PC-3 (cell line): ENCODE data around the gene RIPK3. TPM values are rescaled to one million over a fixed set of nuclear protein-coding genes. Genes with fewer than 3 reads are reported as not detected.

Experiments
- ATAC-seq: fragments of 200-7000 bp; cut with Tn5 transposase; 2 replicates; pipeline ENCODE4 v1.9.1; 2020; ENCODE audit warnings: mild to moderate bottlenecking, moderate library complexity
- BruUV-seq: library from RNA; stranded (reverse); fragments of 400-500 nt; replicated peaks from 2 replicates; lab custom pipeline; 2021; lab: Mats Ljungman, UMichigan
- CTCF ChIA-PET: fragments of 300-600 bp; sonication (Branson Sonifier 250); formaldehyde crosslinking; loops from one replicate; lab custom pipeline; 2022; ENCODE audit warnings: antibody characterized with exemption; lab: Charles Lee
- POLR2A ChIA-PET: fragments of 300-600 bp; sonication (Branson Sonifier 250); formaldehyde crosslinking; loops from one replicate; lab custom pipeline; 2022; ENCODE audit warnings: antibody characterized with exemption; ENCODE audit not compliant: unreplicated experiment; lab: Charles Lee
- DNase-seq: peaks from one replicate; pipeline ENCODE4 v3.0.0-alpha.2; 2015
- H2AFZ ChIP-seq: fragments of 300-600 bp; sonication (generic); 2 replicates; pipeline ENCODE4 v1.6.0; 2016; ENCODE audit warnings: antibody characterized with exemption, low read length
- H3F3A ChIP-seq: fragments of 300-600 bp; sonication (generic); one replicate; pipeline ENCODE4 v1.6.0; 2017; ENCODE audit warnings: antibody characterized with exemption, low read length, control low read depth, mild to moderate bottlenecking; ENCODE audit not compliant: unreplicated experiment
- H3K27ac ChIP-seq: fragments of 300-600 bp; sonication (generic); 2 replicates; pipeline ENCODE4 v1.5.1; 2016; ENCODE audit warnings: mild to moderate bottlenecking, low read length
- H3K27me3 ChIP-seq: fragments of 300-600 bp; sonication (generic); 2 replicates; pipeline ENCODE4 v1.6.1; 2016; ENCODE audit warnings: low read length, mixed read lengths
- H3K36me3 ChIP-seq: fragments of 300-600 bp; sonication (generic); 2 replicates; pipeline ENCODE4 v1.6.1; 2016; ENCODE audit warnings: low read depth, mixed run types, low read length, mixed read lengths
- H3K4me1 ChIP-seq: fragments of 300-600 bp; sonication (generic); 2 replicates; pipeline ENCODE4 v1.5.1; 2016; ENCODE audit warnings: low read length; ENCODE audit not compliant: insufficient read depth
- H3K4me2 ChIP-seq: fragments of 300-600 bp; sonication (generic); 2 replicates; pipeline ENCODE4 v1.6.0; 2016; ENCODE audit warnings: low read length
- H3K4me3 ChIP-seq: fragments of 300-600 bp; sonication (generic); 2 replicates; pipeline ENCODE4 v1.5.1; 2016; ENCODE audit warnings: mild to moderate bottlenecking, low read length, mixed read lengths
- H3K79me2 ChIP-seq: fragments of 300-600 bp; sonication (generic); 2 replicates; pipeline ENCODE4 v1.6.1; 2017; ENCODE audit warnings: low read length, mixed read lengths
- H3K9ac ChIP-seq: fragments of 300-600 bp; sonication (generic); 2 replicates; pipeline ENCODE4 v1.6.0; 2016; ENCODE audit warnings: mild to moderate bottlenecking, low read length
- H3K9me2 ChIP-seq: fragments of 300-600 bp; sonication (generic); replicated peaks from 2 replicates; pipeline ENCODE4 v1.6.1; 2016; ENCODE audit warnings: mixed run types, low read length, mixed read lengths
- H3K9me3 ChIP-seq: fragments of 300-600 bp; sonication (generic); 2 replicates; pipeline ENCODE4 v1.6.1; 2016; ENCODE audit warnings: low read length, mixed read lengths
- H4K20me1 ChIP-seq: fragments of 300-600 bp; sonication (generic); 2 replicates; pipeline ENCODE4 v1.6.1; 2016; ENCODE audit warnings: low read length, mixed read lengths
- EZH2 ChIP-seq: fragments of 300-600 bp; sonication (generic); IDR thresholded peaks from one replicate; pipeline ENCODE4 v1.6.1; 2017; ENCODE audit warnings: antibody characterized with exemption, mild to moderate bottlenecking, low read length; ENCODE audit not compliant: unreplicated experiment
- EZH2phosphoT487 ChIP-seq: fragments of 300-600 bp; sonication (generic); IDR thresholded peaks from 2 replicates; pipeline ENCODE4 v1.6.1; 2018; ENCODE audit warnings: mild to moderate bottlenecking, antibody characterized with exemption, low read length, borderline replicate concordance
- intact Hi-C: fragments of 100-400 bp; cut with micrococcal nuclease; formaldehyde crosslinking; loops from 2 replicates; pipeline ENCODE4 v1.9.0; 2023
- total RNA-seq: library from RNA; depleted of rRNA; stranded (reverse); fragments of >200 nt; gene quantifications from 2 replicates; pipeline ENCODE4 v1.2.3, GENCODE V29; 2014
- TF ChIP-seq, protein P1 (sequence below): fragments of 300-600 bp; sonication (generic); conservative IDR thresholded peaks from 2 replicates; pipeline ENCODE4 v1.5.1; 2017; ENCODE audit warnings: antibody characterized with exemption, low read depth, mild to moderate bottlenecking, low read length

RIPK3 gene
- total RNA-seq, 1 experiment from 2014 or later: not detected

DNA sequence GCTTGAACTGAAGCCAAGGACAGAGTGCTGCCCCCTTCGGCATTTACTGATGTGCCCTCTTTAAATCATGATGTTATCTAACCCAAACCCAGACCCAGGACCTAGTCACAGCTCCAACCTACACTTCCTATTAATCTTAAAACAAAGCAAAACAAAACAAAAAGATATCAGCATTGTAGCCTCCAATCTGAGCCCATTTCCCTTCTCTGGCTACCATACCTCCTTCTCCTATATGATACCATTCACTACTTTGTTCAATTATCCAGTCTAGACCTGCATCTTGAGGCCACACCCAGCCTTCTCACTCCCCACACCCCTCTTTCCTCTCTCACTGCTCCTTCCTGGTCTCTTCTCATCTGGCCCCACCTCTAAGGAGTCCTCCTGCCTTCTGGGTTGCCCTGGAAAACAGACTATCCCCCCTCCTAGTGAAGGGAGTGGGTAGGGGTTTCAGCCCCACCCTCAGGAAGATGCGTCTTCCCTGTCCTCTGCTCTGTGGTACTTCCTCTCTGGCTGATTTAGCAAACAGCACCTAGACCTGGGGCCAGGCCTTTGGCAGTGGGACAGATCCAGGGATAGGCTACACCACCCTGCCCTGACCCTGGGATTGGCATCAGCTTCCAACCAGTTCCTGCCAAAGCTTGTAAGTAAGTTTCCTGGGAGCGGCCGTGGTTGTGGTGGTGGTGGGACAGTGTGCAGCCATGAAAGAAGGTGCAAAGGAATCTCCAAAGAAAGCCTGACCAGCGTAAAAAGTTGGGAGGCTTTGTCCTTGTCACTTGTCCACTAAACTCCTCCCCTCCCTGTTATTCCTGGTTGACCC lies 25.2 kb downstream of the RIPK3 start:
- no peak overlapping the region for H3K4me3 ChIP-seq

DNA sequence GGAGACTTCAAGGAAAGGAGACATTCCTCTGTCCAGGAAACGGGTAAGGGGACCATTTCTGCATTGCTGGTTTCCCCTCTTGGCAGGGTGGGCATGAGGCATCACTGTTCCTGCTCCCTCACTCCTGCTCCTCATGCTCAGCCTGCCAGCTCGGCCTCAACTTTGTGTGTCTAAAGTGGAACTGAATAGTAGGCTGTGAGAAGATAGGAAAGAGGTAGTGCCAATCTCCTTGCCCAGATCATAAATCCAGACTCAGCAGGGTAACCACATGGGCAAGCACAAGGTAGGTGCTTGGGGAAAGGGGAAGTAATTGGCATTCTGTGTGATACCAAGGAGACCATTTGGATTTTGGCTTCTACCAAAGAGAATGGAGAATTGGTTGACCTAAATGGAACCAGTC lies 25.9 kb downstream of the RIPK3 start:
- H3K36me3 ChIP-seq: peaks cover 8% of the 10 kb centered on the region; the same call in 1 of the 2 replicates
- ChIA-PET CTCF (no interaction called here), POLR2A (interaction anchor here (0.7 kb wide), 1 partner anchor 167 kb away, joined by 5 read pairs; no protein-coding TSS in a partner anchor)
- H3K4me3 ChIP-seq: no peak overlapping the region
- intact Hi-C loops: no loop called here
- TF ChIP-seq EZH2: no peak
- TF ChIP-seq, protein P1, sequence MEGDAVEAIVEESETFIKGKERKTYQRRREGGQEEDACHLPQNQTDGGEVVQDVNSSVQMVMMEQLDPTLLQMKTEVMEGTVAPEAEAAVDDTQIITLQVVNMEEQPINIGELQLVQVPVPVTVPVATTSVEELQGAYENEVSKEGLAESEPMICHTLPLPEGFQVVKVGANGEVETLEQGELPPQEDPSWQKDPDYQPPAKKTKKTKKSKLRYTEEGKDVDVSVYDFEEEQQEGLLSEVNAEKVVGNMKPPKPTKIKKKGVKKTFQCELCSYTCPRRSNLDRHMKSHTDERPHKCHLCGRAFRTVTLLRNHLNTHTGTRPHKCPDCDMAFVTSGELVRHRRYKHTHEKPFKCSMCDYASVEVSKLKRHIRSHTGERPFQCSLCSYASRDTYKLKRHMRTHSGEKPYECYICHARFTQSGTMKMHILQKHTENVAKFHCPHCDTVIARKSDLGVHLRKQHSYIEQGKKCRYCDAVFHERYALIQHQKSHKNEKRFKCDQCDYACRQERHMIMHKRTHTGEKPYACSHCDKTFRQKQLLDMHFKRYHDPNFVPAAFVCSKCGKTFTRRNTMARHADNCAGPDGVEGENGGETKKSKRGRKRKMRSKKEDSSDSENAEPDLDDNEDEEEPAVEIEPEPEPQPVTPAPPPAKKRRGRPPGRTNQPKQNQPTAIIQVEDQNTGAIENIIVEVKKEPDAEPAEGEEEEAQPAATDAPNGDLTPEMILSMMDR: no peak
- TF ChIP-seq EZH2phosphoT487: no peak
- no peaks in the 10 kb centered on the region for H3K9me2 ChIP-seq
- no TSS peak for BruUV-seq
- no peak overlapping the region for H2AFZ ChIP-seq
- ATAC-seq: no peak
- no peak overlapping the region for H3K4me2 ChIP-seq
- H3K4me1 ChIP-seq: peaks cover 12% of the 10 kb centered on the region
- no peak overlapping the region for H3K9ac ChIP-seq
- H3K27ac ChIP-seq: no peak overlapping the region
- no peaks in the 10 kb centered on the region for H3F3A ChIP-seq
- no peak for DNase-seq
- no peaks in the 10 kb centered on the region for H3K27me3 ChIP-seq
- H3K79me2 ChIP-seq: no peaks in the 10 kb centered on the region
- H4K20me1 ChIP-seq: no peaks in the 10 kb centered on the region
- no peaks in the 10 kb centered on the region for H3K9me3 ChIP-seq

More for the DNA sequence above, 25.2 kb downstream of the RIPK3 start:
- H3K9me3 ChIP-seq: no peaks in the 10 kb centered on the region
- H3K27ac ChIP-seq: no peak overlapping the region
- no peaks in the 10 kb centered on the region for H3K79me2 ChIP-seq
- no peak for DNase-seq
- no peaks in the 10 kb centered on the region for H3K9me2 ChIP-seq
- no peak for ATAC-seq
- no peaks in the 10 kb centered on the region for H3F3A ChIP-seq
- no peaks in the 10 kb centered on the region for H4K20me1 ChIP-seq
- H3K9ac ChIP-seq: no peak overlapping the region
- no peak overlapping the region for H3K4me2 ChIP-seq
- H3K4me1 ChIP-seq: peaks cover 12% of the 10 kb centered on the region
- TF ChIP-seq EZH2phosphoT487 (no peak), EZH2 (no peak)
- TF ChIP-seq, protein P1: no peak
- ChIA-PET POLR2A (interaction anchor here (0.7 kb wide), 1 partner anchor 168 kb away, joined by 5 read pairs; no protein-coding TSS in a partner anchor), CTCF (no interaction called here)
- intact Hi-C loops: no loop called here
- peaks cover 7% of the 10 kb centered on the region; the same call in 1 of the 2 replicates for H3K36me3 ChIP-seq
- BruUV-seq: no TSS peak
- no peaks in the 10 kb centered on the region for H3K27me3 ChIP-seq
- no peak overlapping the region for H2AFZ ChIP-seq
